HL-60 (cell line): ENCODE data around the gene COL23A1.

Experiments used
- CTCF ChIP-seq: IDR thresholded peaks from one replicate; pipeline ENCODE4 v1.5.1; 2011; ENCODE audit warnings: low read length, control low read depth, inconsistent platforms; ENCODE audit not compliant: insufficient read depth
- GABPA ChIP-seq: IDR thresholded peaks from 2 replicates; pipeline ENCODE4 v1.6.1; 2012; ENCODE audit warnings: low read depth
- POLR2AphosphoS5 ChIP-seq: IDR thresholded peaks from 2 replicates; pipeline ENCODE4 v1.6.1; 2012; ENCODE audit warnings: low read depth
- REST ChIP-seq: IDR thresholded peaks from 2 replicates; pipeline ENCODE4 v1.6.1; 2012; ENCODE audit warnings: low read depth; ENCODE audit not compliant: insufficient replicate concordance

- TF ChIP-seq CTCF, result no peak
- TF ChIP-seq GABPA, result no peak
- no peak for TF ChIP-seq REST
- no peak for TF ChIP-seq POLR2AphosphoS5
These were observed 198.7 kb downstream of the COL23A1 start for GRCh38 chr5:178391480-178391879.
